Measurements from ENCODE around the gene SACS.

GRCh38 chr13:23381866-23382265 is 51.6 kb downstream of the SACS start:
- no peak for TF ChIP-seq CTCF (conservative IDR thresholded peaks at IDR 0.05; ENCODE audit: low read depth, low read length)
- TF ChIP-seq FOS (IDR thresholded peaks at IDR 0.05; ENCODE audit: low read depth, low read length), result no peak
- TF ChIP-seq MXI1 (IDR thresholded peaks at IDR 0.05; ENCODE audit: borderline replicate concordance, low read depth, low read length), result no peak
- no peak for TF ChIP-seq BHLHE40 (IDR thresholded peaks at IDR 0.05; ENCODE audit: low read depth, low read length)
- TF ChIP-seq RAD21 (IDR thresholded peaks at IDR 0.05; ENCODE audit: low read length), result no peak
- TF ChIP-seq POLR2A (IDR thresholded peaks at IDR 0.05; ENCODE audit: low read depth, low read length), result no peak
- no peak for TF ChIP-seq MAFK (IDR thresholded peaks at IDR 0.05; ENCODE audit: low read depth, low read length)
- no peak for TF ChIP-seq CEBPB (IDR thresholded peaks at IDR 0.05; ENCODE audit: low read depth, low read length)
- no peak for TF ChIP-seq RCOR1 (IDR thresholded peaks at IDR 0.05; ENCODE audit: insufficient replicate concordance, low read length)

Data from IMR-90 (cell line).